GM10847 (cell line): Measurements from ENCODE around the gene LRRC31.

Experiments
- POLR2A ChIP-seq: IDR thresholded peaks from 2 replicates; pipeline ENCODE4 v1.6.1; 2011; ENCODE audit not compliant: insufficient read length; ENCODE audit errors: extremely low read depth

LRRC31 gene

DNA sequence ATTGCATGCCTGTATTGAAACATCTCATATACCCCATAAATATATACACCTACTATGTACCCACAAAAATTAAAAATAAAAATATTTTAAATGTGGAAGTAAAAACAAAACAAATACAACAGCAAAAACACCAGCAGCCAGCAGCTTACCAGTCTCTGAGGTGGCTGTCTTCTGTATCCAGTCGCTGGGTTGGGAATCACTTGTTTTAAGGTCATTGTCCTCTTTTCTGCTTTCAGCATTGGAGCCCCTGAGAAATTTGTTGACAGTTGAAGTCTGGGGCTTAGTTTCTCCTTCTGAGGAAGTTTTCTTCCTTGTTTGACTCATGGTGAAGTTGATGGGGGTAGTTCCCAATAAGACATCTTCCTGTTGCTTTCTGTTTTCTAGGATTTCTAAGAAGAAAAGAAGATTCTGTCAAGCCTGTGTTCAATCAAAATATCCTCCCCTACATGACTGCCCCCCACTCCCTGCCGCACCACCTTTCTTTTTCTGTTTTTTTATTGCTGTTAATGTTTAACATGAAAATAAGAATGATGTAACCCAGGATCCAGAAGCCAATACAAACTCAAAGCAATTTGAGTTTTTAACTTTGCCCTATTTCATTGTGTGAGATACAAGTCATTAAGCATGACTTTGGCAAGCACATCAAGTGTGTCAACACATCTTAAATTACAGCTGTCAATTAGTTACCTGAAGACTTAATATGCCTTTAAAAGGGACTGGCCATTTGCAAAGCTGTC lies at the start of gene LRRC31:
Gene LRRC31, minus strand, starts transcription at position 452 of the 737 bp plus-strand sequence. Its CDS starts 128 bp downstream, at position 324.
- TF ChIP-seq POLR2A = no peak

DNA sequence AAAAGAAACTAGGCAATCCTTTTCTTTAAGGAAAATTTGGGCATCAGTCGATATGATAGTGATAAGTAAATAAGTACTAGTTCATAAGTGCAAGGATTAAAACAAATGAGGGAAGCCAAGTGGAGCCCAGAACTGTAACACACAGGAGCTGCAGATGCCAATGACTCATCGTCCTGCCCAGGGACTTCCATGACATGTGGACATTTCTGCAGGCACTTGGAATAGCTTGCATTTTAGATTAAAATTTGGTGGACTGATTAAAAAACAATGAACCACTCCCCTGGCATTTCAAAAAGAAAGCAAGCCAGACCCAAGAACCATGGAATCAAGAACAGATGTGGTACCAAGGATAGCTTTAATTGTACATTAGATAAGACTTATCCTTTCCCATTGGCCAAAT lies 44.6 kb upstream of the LRRC31 start:
- no peak for TF ChIP-seq POLR2A

DNA sequence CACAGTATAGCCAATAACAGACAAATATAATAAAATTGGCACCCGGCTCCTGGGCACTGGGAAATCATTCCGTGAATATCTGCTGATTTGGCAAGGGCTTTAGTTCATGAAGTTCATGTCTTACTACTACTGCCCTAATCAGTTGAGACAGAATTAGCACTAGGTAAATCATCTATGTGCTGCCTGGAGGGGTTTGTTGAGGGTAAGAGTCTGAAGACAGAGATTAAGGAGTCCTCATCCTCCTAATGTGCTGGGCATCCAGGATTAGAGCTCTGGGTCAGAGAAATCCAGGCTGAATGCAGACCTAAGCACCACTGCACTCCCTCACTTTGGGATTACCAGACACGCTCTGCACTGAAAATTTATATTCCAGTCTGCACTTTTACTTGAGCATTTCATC lies 43.6 kb upstream of the LRRC31 start:
- TF ChIP-seq POLR2A = no peak

DNA sequence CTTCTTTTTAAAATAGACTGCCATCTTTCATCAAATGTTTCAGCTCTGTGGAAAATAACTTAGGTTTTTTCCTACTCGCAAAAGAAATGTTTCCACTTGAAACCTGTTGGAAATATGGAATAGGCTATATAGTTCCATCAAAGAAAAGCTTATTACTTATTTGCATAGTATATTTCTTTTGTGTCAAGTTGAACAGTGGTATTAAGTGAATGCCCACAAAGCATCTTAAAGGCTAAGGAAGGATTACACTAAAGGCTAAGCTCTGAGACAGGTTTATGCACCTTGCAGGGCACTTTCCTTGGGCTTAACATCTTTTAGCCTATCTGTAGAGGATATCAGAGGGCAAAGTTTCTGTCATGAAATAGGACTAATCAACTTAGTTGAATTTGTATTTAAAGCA lies 41.5 kb upstream of the LRRC31 start, which contains the start of gene SAMD7:
Gene SAMD7, plus strand, starts transcription at position 301 of the 400 bp plus-strand sequence. CDS start 7,927 bp downstream, outside the sequence.
- no peak for TF ChIP-seq POLR2A

DNA sequence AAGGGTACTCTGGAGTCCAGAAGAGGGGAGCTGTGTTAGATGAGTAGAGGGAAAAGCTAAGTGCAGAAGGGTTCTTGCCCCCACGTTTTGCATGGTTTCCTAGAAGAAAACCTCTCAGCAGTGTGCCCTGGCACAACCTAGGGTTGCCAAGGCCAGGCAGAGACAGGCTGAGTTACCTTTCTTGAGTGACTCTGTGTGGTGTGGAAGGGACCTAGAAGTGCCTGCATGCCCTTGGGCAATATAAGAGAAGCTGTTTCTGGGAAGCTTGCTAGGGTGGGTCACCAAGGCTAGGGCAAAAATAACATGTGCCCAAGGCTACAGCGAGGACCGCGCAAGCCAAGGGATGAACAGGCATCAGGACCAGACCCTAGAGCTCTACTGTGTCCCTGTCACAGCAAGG lies 38.2 kb upstream of the LRRC31 start:
- TF ChIP-seq POLR2A = no peak

DNA sequence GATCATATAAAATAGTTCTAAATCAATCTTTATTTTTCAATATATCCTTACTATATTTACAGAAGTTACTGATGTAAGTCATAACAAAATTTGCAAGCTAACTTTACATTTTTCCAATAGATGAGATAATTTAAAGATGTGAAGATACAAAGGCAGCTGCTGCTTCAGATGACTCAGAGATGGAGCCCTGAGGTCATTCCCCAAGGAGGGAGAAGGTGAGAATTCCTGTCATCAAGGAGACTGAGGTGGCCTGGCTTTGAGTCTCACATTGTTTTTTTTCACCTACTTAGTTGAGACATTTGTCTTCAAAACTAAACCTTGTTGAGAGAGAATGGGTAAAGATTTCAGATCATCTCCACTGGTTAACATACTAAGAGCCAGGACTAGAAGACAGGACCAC lies 37.7 kb upstream of the LRRC31 start:
- TF ChIP-seq POLR2A = no peak

DNA sequence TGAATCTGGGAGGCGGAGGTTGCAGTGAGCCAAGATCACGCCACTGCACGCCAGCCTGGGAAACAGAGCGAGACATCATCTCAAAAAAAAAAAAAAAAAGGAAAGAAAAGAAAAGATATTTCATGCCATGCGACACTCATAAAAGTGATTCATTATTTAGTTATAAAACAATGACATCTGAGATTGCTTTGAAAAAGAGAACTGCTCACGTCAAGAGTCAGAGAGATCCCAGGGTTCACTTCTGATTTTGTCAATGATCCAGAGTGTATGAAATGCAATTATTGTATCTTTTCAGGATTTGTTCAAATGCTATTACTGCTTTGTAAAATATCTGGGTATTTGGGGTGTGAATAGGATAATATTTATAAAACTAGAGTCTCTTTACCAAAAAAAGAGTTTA lies 35.7 kb upstream of the LRRC31 start:
- no peak for TF ChIP-seq POLR2A

DNA sequence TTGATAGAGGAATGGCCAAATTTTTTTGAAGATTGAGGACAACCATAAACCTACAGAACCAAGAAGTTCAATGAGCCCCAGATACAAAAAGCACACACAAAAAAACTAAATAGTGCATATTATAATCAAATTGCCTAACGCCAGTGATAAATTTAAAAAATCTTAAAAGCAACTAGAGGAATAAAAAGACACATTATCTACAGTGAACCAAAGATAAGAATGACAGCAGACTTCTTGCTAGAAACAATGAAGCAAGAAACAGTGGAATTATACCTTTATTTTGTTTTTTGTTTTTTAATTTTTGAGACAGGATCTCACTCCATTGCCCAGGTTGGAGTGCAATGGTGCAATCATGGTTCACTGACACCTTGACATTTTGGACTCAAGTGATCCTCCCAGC lies 31.7 kb upstream of the LRRC31 start:
- no peak for TF ChIP-seq POLR2A

DNA sequence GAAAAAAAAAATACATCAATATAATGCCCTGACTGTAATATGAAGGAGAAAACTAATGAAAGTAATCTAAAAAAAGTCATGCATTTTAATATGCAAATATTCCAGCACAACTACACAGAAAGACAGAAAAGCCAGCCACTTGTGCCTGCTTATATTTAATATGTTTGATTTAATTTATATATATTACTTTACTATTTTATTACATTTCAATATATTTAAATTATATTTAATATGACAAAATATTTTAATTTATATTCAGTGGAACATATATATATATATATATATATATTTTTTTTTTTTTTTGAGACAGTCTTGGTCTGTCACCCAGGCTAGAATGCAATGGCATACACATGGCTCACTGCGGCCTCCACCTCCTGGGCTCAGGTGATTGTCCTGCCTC lies 27.5 kb upstream of the LRRC31 start:
- TF ChIP-seq POLR2A = no peak

DNA sequence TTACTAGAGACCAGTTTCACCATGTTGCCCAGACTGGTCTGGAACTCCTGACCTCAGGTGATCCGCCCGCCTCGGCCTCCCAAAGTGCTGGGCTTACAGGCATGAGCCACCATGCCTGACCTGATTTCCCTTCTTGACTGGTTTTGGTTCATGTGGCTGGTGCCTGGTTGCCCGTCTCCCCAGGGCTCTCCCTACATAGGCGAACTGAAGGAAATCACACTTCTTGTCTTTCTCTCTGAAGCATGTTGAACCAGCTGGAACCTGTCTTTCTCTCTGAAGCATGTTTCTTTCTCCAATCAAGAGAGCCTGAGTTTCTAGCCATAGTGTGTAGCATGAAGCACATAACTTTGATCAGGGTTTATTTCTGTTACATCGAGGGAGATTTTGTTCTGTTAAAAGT lies 25.3 kb upstream of the LRRC31 start:
- no peak for TF ChIP-seq POLR2A

DNA sequence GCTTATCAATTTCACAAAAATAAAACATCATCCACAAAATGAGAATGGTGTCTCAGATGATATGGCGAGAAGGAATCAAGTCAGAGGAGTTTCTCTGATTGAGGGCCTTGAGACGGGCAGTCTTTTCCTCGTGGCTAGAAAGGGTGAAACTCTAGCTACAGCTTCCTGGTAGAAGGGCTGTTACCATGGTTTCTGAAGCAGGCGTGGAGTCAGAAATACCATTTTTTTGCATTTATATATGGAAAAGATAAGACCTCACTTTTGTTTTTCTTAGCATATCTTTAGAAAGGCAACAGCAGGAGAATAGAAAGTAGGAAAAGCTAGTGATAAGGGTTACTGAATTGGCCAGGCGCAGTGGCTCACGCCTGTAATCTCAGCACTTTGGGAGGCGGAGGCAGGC lies 24.4 kb upstream of the LRRC31 start:
- TF ChIP-seq POLR2A = no peak

DNA sequence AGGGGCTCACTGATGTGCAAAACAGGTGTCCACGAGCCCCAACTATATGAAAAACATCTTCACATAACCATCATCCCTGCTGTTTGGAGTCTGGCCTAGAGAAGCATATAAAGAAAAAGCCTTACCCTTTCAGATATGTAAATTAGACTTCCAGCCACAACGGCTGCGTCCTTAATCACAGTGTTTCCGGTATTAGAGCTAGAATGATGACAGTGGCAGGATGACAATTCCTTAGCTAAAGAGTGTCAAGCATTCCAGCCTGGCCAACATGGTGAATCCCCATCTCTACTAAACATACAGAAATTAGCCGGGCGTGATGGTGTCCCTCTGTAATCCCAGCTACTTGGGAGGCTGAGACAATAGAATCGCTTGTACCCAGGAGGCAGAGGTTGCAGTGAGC lies 22.2 kb upstream of the LRRC31 start:
- no peak for TF ChIP-seq POLR2A

DNA sequence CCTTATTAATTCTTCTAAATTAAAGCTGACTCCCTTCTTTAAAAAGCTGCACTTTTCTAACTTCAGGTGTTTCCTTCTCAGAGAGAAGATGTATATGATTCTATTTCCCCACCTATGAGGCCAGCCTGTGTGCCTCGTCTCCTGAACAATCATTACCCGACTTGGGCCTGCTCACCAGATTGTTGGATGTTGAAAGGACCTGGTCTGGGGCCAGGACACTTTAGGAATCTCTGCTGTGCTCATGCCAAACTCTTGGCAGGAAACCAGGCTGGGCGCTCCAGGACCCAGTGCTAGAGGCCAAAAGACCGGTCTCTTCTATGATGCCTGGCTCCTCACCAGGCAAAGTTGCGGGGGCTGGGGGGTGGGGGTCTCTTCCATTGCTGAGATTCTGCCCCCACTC lies 16.9 kb upstream of the LRRC31 start:
- TF ChIP-seq POLR2A = no peak

DNA sequence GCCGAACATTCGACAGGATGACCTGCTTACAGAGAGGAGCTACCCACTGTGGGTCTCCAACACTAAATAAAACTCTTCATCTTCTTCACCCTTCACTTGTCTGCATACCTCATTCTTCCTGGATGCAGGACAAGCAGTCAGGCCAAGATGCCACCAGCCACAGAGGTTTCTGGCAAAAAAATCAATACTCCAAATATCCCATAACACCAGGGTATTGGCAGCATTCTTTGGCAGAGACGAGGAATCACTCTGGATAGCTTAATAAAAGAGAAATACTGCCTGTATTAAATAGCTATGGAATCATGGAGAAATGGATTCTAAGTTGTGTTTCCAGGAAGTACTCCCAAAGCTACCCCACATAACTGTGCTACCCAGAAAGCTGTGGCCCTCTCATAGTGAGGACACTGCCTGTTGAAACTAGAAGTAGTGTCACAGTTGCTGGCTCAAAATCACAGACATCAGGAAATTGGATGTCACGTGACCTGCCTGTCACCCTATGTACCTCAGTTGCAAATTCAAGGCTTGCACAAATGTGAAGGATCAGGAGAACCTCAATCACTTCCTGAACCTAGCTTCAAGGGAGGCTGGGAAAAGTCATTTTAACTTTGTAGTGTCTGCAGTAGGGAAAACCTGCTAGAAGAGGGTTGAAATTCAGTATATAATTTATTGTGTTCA lies 11.0 kb upstream of the LRRC31 start:
- no peak for TF ChIP-seq POLR2A

DNA sequence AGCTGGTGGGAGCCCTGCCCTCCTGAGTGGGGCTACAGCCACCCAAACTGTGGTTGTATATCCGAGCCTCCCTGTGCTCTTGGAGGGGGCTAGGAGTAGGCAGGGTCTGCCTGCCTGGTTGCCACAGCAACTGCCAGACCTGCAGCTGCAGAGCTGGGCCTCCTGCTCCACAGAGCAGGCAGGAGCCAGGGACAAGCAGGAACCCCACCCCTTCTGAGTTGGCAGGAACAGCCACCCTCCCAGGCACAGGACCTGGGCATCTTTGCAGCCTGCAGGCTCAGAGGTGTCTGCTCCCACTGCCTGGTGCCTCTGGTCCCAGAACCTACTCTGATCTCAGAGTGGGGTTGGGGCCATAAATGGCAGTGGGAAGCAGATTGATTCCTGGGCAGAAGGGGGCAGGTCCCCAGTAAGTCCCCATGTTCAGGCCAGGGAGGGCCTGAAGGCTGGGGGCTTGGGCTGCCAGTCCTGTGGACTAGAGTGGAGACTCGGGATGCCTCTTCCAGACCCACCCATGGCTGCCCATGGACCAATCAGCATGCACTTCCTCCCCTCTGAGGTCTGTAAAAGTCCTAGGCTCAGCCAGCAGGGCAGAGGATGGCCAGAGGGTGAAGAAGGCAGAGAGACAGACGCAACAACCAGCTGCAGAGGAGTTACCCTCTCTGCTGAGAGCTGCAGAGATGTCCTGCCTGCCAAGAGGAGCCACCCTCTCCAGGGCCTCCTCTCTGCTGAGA lies 10.3 kb upstream of the LRRC31 start:
- no peak for TF ChIP-seq POLR2A

DNA sequence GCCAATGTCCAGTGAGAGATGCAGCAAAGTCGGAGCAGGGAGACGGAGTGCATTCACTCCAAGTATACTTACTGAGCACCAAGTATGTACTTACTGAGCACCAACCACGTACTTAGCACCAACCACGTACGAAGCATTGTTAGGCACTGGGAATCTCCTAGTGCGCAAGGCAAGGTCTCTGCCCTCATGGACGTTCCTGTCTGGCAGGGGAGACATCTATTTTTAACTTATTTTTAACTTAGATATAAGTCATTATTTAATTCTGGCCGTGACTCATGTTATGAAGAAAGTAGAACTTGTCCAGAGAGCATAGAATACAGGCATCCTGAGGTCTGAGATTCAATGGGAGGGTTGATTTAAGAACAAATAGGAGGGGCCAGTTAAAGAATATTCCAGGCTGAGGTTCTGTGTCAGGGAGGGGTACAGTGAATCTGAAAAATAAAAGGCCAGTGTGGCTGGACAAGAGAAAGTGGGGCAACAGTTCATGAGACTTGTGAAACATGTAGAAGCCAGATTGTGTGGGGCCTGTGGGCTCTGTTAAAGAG lies 9.3 kb upstream of the LRRC31 start:
- TF ChIP-seq POLR2A = no peak

DNA sequence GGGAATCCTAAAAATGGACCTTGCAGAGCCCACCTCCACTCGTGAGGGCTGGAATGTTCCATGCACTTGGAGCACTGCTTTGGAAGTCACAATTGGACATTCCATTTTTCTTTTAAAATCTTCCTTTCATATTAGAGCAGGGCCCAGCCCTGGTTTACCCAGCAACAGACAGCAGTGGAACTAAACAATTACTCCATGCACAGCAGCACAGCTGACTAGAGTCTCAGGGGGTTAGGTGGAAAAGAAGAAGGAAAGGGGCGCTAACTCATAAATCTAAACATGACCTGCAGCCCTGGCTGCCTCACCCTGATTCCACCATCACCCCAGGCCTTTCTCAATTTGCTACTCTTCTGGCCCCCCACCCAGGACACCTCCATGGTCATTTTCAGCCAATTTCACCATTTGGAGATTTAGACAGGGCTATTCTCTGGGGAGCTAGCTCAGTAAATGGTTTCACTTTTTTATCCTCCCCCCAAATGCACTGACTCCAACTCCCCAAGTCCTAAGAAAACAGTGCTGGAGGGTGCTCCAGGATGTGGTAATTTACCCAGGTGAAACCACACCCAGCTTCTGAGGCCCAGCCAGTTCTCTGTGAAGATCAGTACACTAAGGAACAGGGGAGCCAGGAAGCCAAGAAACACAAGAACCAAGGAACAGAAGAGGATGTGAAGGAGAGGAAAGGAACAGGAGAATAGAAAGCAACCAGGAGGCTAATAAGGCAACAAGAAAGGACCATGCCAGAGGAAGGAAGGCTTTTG lies 1.6 kb upstream of the LRRC31 start:
- TF ChIP-seq POLR2A = no peak
